HG02840 (cell line): ENCODE results near the gene ANKRD23.
"Not testable (repeated sequence)": the region's sequence is repeated elsewhere in the genome, so short reads cannot be mapped to it uniquely, and the experiment has no call there.

Experiments
- ATAC-seq: cut with Tn5 transposase; IDR thresholded peaks from one replicate; pipeline ENCODE4 v1.9.1; 2021; ENCODE audit warnings: mild to moderate bottlenecking, moderate library complexity, moderate number of reproducible peaks; ENCODE audit not compliant: unreplicated experiment, low FRiP score

Gene ANKRD23

DNA sequence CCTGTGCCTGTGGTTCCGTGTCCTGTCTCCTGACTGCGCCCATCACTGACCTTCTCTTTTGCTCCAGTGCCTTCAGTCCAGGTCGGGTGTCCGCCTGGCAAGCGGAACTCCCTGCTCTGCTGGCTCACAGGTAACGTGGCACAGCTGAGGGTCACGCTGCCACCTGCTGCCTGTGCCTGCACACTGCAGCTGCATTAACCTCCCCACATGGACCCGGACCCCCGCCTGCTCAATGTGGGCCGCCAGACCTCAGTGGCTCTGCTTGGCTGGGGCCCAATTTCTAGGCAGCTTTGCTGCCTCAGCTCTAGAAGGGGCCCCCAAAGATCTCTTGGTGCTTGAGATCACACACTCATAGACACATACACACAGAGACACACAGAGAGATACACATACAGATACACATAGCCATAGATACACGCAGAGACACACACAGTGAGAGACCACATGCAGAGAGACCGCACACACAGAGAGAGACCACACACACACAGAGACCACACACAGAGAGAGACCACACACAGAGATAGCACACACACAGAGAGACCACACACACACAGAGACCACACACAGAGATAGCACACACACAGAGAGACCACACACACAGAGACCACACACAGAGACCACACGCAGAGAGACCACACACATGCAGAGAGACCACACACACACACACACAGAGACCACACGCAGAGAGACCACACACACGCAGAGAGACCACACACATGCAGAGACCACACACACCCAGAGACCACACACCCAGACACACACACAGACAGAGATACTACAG, 42.6 kb downstream of the ANKRD23 start:
- peak; percentile 72 for ATAC-seq

DNA sequence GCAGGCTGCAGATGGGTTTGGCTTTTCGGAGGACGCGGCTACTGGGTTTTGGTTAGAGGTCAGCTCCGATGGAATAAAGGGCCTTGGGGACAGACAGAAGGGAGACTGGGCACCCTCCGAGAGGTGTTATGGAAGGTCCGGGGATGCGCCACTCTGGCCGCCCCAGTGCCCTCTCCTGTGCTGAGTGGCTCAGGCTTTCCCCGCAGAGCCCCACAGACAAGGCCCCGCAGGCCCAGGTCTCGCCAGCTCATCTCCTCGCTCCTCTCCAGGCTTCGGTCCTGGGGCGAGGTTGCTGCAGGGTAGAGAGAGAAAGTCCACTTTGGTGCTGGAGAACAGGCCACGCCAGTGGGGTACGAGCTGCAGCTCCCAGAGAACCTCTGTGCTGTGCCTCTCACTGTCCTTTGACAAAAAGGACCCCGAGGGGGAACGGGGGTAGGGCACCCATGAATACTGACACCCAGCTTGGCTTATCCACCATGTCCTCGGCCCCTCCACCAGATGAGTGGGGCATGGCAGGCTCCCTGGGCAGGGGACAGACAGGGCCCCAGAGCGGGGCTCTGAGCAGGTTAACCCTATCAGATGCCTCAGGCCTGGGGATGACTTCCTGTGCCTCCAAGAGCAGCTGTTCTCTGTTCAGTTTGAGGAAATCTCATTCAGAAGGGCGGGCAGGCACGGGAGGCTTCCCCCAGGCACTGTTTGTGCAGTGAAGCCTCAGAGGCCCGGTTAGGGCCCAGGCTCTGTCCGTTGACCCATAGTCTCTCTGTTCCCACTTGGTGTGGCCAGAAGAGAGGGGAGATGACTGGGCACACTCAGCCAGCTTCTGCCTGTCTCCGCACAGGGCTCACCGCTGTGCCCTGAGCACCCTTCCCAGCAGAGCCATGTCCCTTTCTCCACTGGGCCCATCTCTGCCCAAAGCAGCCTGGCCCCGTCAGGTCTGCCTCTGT, 43.5 kb downstream of the ANKRD23 start:
- ATAC-seq: no peak

DNA sequence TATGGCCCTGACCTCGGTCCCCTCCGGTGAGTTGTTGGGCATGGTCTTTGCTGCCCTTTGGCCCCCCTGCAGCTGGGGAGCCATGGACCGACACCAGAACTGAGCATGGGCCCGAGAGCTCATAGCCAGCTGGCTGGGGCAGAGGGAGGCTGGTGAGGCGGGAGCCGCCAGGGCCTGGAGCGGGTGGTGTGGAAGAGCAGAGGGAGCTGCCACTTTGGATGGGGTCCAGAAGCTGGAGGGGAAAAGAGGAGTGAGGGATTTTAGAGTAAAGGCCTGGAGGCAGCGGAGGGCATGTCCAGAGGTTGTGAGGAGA, 44.2 kb downstream of the ANKRD23 start:
- ATAC-seq: no peak

DNA sequence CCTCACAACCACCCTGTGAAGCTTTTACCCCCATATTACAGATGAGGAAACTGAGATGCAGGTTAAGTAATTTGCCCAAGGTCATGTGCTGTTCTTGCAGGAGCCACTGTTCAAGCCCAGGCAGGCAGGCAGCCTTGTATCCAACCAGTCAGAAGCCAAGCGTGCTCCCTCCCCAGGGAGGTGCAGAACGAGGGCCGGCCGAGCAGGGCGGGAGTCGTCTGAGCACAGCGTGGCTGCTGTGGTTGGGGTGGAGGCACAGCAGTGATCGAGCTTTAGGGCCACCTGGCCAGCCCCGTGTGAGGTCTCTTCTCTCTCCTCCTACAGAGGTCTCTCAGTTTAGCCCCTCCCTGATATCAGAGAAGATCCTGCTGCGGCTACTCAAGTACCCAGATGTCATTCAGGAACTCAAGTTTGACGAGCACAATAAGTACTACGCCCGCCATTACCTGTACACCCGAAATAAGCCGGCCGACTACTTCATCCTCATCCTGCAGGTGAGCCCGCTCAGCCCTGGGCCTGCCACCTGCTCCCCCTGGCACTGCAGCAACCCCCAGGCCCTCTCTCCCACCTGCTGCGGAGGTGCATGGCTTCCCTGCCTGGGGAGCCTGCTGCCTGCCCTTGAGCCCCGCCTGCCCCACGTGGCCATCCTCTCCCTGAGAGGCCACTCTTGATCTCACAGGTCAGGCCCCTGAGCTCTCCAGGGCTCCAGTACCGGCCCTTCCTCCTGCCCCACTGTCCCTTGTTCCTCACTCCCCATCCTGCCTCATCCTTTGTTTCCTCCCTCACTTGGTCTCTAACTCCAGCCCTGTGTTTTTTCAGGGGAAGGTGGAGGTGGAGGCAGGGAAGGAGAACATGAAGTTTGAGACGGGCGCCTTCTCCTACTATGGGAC, 44.8 kb downstream of the ANKRD23 start:
- no peak for ATAC-seq

DNA sequence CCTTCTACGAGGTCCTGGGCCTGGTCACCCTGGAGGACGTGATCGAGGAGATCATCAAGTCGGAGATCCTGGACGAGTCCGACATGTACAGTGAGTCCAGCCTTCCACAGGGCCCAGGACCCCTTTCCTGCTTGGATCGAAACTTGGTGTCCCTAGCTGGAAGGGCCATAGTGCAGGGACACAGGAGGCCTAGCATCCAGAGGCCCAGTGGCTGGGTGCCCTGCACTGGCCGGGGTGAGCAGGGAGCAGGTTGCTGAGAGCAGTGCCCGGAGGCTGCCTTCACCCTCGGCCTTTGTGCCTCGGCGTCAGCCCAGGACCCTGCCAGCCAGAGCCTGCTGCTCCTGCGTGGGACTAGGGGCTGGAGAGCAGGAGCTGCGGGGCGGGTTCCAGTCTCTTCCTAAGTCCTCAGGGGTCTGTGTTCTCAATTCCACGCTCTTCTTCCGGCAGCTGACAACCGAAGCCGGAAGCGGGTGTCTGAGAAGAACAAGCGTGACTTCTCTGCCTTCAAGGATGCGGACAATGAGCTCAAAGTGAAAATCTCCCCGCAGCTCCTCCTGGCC, 46.7 kb downstream of the ANKRD23 start:
- ATAC-seq: no peak

DNA sequence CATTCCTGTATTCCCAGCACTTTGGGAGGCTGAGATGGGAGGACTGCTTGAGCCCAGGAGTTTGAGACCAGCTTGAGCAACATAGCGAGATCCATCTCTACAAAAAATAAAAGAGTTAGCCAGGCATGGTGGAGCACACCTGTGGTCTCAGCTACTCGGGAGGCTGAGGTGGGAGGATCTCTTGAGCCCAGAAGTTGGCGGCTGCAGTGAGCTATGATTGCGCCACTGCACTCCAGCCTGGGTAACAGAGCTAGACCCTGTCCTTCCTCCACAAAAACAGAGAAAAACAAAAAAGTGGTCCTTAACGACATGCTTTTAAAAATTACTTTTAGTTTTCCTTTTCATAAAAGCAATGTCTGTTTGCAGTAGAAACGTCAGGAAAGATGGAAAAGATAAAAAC, 47.3 kb downstream of the ANKRD23 start:
- not testable (repeated sequence) for ATAC-seq

DNA sequence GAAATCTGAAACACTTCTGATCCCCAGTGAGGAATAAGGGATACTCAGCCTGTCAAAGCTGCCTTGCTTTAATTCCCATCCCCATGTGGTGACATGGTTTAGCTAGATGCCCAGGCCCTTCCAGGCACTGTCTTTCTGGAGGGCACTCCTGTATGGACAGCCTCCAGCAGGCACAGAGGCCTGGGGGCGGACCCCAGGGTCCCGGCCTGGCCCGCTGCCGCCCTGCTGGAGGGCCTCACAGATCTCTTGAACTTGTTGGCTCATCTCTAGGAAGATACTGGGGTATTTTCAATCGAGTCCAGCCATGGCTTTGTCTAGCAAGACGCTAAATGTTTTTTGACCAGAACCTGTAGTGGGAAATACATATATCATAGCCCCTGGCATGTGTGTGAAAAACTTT, 48.7 kb downstream of the ANKRD23 start:
- no peak for ATAC-seq

DNA sequence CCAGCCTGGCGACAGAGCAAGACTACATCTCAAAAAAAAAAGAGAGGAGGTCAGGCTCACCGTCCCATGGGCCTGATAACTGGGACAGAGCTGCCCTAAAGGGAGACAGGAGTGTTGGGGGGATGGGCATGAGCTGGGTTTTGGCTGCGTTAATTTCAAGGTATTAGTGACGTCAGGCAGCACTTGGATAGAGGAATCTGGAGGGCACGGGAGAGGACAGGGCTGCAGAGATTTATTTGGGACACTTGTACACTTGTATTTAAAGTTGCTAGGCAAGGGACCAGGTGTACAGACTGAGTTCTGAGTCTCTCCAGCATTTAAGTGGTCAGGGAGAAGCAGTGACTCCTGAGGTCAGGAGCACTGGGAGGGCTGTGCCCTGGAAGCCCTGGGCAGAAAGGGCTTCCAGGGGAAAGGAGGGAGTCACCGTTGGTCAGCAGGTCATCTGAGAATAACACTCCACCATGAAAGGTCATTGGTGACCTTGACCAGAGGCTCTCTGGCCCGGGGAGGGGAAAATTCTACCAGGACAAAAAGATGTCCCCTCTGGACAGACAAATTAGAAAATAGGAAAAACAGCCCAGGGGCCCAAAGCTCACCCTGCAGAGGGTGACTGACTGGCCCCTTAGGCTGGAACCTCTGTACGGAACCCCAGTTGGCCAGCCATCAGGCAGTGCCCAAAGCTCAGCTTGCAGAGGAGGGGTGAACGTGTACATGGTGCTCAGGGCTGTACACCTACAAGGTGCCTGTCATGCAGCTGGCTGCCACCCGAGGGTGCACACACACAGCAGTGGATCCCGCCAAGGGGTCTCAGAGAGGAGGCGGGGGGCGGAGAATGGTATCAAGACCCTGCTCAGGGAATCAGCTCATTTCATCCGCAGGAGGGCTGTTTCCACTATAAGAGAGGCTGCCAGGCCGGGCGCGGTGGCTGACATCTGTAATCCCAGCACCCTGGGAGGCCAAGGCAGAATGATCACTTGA, 50.8 kb downstream of the ANKRD23 start:
- ATAC-seq: no peak

DNA sequence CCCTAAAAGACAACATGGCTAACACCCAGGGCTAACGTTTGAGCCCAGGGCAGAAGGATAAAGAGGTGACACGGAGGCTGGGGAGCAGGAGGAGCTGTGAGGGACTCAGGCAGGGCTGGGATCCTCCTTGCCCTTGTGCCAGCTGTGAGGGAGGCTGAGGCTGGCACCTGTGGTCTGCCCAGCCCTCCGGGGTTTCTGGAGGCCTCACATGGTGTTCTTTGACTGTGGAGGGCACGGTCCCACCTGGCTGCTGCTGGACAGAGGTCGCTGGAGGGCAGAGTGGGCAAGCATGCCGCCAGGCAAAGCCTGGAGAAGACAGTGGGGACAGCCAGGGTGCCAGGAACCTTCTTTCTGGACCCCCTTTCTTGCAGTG, 54.6 kb downstream of the ANKRD23 start:
- ATAC-seq: no peak

DNA sequence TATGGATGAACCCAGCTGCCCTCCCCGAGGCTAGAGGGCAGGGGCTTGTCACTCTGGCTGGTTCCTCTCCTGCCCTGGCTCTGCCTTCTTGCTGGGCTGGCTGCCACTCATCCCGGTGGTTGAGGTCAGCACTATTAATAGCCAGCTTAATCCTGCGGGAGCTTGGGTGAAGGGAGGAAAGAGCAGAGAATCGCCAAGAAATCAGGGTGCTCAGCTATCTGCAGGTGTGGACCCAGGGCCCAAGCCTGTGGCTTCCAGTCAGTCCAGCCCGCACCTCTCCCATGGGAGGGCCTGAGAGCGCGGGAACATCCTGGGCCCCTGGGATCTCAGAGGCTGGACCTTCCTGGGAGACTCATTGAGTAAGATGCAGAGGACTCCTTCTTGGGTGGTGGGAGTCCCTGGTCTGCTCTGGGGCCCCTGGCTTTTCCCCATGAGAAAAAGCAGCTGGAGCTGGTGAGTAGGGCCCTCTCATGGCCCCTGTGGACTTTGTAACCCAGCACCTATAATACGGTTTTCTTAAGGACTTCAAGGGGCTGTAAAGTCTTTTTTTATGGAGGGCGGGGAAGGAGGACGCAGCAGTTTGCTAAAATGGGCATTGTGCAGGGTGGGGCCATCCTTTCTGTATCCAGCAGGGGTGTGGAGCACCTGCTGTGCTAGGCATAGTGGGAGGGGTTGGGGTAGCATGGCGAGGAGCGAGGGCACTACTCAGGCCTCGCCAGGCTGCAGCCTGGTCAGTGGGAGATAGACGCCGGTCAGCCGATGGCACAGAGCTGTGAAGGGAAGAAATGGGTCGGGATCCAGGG, 55.2 kb downstream of the ANKRD23 start:
- no peak for ATAC-seq
